GM18858 (cell line): ENCODE data around the gene MOCS3.

Source experiments
- ATAC-seq: cut with Tn5 transposase; IDR thresholded peaks from one replicate; pipeline ENCODE4 v1.9.1; 2021; ENCODE audit not compliant: unreplicated experiment

MOCS3 gene, protein sequence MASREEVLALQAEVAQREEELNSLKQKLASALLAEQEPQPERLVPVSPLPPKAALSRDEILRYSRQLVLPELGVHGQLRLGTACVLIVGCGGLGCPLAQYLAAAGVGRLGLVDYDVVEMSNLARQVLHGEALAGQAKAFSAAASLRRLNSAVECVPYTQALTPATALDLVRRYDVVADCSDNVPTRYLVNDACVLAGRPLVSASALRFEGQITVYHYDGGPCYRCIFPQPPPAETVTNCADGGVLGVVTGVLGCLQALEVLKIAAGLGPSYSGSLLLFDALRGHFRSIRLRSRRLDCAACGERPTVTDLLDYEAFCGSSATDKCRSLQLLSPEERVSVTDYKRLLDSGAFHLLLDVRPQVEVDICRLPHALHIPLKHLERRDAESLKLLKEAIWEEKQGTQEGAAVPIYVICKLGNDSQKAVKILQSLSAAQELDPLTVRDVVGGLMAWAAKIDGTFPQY

DNA sequence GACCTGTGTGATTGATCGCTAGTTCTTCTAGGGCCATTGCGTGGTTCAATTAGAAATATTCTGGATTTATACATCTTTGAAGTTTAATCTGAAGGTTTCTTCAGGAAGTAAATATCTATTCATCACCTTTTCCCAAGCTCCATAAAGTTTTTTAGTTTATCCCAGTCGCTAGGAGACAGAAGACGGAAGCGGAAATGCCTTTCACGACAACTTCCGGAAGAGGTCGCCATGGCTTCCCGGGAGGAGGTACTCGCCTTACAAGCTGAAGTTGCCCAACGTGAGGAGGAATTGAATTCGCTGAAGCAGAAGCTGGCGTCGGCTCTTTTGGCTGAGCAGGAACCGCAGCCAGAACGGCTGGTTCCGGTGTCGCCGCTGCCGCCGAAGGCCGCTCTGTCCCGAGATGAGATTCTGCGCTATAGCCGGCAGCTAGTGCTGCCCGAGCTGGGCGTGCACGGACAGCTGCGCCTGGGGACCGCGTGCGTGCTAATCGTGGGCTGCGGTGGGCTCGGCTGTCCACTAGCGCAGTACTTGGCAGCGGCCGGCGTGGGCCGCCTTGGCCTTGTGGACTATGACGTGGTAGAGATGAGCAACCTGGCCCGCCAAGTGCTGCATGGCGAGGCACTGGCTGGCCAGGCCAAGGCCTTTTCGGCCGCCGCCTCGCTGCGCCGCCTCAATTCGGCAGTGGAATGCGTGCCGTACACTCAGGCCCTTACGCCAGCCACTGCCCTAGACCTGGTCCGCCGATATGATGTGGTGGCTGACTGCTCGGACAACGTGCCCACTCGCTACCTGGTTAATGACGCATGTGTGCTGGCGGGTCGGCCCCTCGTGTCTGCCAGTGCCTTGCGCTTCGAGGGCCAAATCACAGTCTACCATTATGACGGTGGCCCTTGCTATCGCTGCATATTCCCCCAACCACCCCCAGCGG is at the start of gene MOCS3:
Gene MOCS3 (plus strand): TSS at position 204 of the 928 bp plus-strand sequence. CDS start 25 bp downstream, at position 229.
- peak; percentile 60 for ATAC-seq

DNA sequence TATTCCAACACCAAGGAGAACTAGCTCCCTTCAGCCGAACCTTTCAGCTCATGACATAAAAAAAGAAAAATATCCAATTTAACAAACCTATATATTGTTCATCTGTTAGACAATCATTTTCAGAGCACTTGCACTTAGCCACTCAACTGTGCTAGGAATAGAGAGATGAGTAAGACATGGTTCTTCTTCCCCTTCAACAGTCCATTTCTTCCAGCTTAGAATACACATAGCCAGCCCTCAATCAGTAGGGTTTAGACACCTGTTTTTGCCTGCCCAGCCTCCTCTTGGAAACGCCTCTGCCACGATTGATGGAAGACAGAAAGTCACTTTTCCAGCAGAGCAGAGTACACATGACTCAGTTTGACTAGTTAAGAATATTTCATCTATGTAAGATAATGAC is 49.2 kb upstream of the MOCS3 start:
- ATAC-seq = no peak

DNA sequence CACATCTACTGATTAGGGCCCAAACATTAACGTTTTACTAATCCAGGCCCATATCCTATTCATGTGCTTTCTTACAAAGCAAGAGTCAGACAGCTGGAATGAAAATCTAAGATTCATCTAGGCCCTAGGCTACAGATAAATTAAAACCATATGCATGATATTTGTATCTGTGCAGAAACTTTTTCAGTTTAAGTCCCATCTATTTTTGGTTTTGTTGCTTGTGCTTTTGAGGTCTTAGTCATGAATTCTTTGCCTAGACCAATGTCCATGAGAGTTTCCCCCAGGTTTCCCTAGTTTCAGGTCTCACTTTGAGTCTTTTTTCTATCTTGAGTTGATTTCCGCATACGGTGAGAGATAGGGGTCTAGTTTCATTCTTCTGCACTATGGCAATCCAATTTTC is 47.6 kb upstream of the MOCS3 start:
- no peak for ATAC-seq

DNA sequence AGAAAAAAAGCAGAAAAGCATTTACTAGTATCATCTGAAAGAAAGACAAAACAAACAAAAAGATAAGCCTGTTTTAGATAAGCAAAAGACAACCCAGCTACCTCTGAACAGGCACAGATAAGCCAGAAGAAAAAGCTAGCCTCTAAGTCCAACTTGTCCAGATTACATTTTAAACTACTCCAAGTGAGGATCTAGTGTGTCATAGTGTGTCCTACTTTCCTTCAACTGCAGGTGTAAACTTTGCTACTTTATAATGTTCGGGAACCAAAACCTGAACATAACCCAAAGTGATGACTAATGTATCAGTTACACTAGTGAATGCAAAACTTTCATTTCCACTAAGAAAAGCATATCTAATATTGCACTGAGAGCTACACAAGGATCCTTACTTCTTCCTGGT is 46.9 kb upstream of the MOCS3 start:
- ATAC-seq = no peak

DNA sequence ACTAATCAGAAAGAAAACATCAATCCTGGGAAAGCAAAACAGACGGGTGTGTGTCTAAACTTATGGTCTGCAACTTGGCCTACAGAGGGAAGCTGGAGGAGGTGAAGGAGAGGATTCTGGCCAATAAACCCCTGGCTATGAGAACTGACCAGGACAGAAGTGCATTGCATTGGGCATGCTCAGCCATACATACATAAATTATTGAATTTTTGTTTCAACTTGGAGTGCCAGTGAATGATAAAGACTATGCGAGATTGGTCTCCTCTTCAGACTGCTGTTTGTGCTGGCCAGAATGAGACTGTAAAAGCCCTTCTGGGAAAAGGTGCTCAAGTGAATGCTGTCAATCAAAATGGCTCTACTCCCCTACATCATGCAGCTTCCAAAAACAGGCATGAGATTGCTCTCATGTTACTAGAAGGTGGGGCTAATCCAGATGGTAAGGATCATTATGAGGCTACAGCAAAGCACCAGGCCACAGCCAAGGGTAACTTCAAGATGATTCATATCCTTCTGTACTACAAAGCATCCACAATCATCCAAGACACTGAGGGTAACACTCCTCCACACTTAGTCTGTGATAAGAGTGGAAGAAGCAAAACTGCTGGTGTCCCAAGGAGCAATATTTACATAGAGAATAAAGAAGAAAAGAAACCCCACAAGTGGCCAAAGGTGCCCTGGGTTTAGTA is 44.8 kb upstream of the MOCS3 start:
- ATAC-seq = no peak

- no peak for ATAC-seq
These were observed 43.2 kb upstream of the MOCS3 start for GRCh38 chr20:50915424-50915823.

DNA sequence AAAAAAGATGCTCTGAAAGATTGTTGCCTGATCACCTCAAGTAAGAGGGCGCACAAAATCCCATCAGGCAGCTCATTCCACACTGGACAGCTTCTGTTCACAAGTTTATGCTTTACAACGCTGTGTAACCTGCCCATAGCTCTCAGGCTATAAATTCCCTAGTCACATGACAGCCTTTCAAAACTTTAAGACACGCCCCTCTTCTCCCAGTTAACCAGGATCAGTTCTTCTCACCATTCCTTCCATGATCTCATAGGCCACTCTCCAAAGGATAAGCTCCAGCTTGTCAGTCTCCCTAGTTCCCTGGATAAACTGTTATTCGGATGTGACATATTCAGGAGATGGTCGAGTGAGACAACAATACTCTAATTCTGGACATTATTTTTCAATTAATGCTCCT is 42.4 kb upstream of the MOCS3 start:
- ATAC-seq = no peak

DNA sequence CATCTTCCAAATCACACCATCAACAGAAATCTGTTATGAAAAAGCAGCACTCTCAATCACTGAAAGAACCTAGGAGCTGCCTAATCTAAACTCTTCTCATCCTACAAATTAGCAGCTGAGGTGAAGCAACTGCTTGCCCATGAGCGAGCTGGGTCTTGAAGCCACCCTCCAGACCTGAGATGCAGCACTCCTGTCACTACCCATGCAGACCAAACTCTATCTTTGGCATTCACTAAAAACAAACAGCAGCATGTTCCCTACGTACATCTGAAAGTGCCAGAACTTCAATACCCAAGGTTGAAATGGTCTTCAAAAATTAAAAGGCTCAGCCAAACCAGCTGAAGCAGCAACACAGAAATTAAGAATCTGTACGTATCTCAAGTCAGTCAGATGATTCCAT is 41.7 kb upstream of the MOCS3 start:
- no peak for ATAC-seq

DNA sequence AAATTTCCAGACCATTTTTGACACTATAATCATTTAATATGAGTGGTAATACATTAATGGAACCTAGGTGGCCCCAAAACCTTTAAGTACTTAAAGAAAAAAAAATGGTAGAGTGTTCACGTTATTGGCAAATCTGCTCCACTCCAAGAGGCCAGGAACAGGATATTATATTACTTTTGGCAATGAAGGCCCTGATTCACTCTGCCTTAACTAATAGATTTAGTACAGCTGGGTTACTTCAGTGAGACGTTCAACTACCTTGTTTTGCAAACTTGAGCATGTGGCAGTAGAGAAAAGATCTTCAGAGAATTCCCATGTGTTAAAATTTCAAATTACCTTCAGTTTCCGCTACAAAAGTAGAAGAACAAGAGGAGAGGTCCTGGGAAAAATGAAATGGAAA is 40.2 kb upstream of the MOCS3 start:
- ATAC-seq = no peak

DNA sequence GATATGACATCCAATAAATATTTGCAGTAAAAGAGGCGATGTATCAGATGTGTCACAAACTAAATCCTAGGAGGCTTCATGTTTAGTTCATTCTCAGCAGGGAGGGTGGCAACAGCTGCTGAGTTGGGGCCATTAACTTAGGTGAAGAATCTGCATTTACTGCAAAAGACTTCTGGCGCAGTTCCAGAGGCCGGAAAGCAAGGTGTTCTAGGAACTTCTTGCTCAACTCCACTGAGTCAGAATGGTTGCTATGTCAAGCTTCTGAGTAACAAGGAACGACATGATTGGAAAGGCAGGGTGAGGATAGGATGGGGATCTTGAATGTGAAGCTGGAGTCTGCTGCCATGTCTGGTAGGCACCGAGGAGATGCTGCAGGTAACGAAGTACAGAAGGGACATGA is 39.1 kb upstream of the MOCS3 start:
- no peak for ATAC-seq

DNA sequence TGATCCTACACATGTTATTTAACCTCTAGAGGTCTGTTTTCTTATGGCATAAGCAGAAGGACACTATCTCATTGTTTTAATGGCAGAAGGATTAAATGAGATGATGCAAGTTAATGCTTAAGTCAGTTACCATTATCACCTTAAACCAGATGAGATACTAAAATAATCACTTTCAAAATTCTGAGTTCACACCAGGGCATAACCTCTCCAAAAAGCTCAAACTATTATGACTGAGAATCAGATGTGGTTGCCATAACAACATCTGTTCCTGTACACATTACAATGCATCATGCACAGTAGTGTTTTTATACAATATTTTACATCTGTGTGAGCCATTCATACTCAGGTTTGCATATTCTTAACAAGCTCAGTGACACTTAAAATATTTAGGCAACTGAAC is 37.6 kb upstream of the MOCS3 start:
- ATAC-seq = no peak

DNA sequence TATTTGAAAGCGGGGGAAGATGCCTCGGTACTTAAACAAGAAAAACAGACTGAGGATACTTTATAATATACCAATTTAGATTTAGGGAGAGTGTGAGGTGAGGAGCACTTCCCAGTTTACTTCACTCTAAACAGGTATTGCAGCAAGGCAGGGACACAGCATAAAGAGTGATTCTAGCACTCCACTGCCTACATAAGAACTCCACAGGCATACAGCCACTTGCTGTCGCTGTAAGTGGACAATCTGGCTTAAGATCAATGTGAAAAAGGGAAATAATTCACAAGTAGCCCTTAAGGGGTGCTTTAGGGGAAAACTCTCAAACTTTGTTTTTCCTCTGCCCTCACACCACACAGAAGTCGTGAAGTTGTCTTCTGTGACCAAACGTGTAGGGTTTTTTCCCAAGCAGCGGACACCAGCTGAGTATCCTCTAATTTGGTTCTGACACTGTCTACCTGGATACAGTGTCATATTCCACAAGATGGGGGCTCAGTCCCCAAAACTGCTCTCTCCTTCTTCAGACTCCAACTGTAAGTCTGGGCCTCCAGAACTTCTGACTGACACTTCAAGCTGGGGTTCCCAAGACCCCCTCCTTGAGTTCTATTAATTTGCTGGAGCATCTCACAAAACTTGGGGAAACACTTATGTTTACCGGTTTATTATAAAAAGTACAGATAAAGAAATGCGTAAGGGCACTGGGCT is 36.7 kb upstream of the MOCS3 start:
- ATAC-seq = no peak

- no peak for ATAC-seq
These were observed 34.2 kb upstream of the MOCS3 start for GRCh38 chr20:50924261-50924920.

DNA sequence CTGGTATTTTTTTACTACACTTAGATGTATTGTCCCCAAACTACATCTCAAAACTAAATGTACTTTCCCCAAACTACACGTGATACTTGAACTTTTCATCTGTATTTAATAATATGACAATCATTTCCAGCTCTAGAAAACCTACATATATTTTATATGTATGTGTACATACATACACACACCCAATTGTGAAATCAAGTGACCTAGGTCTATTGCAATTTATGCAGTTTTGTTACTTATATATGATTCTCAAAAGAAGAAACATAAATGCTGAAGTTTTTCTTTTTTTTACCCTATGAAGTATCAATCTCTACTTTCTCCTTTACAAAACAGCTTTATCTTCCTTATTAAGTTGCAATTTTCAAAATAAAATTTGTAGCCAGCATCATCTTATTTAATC is 32.1 kb upstream of the MOCS3 start:
- no peak for ATAC-seq

- no peak for ATAC-seq
These were observed 30.1 kb upstream of the MOCS3 start for GRCh38 chr20:50928469-50928868.

DNA sequence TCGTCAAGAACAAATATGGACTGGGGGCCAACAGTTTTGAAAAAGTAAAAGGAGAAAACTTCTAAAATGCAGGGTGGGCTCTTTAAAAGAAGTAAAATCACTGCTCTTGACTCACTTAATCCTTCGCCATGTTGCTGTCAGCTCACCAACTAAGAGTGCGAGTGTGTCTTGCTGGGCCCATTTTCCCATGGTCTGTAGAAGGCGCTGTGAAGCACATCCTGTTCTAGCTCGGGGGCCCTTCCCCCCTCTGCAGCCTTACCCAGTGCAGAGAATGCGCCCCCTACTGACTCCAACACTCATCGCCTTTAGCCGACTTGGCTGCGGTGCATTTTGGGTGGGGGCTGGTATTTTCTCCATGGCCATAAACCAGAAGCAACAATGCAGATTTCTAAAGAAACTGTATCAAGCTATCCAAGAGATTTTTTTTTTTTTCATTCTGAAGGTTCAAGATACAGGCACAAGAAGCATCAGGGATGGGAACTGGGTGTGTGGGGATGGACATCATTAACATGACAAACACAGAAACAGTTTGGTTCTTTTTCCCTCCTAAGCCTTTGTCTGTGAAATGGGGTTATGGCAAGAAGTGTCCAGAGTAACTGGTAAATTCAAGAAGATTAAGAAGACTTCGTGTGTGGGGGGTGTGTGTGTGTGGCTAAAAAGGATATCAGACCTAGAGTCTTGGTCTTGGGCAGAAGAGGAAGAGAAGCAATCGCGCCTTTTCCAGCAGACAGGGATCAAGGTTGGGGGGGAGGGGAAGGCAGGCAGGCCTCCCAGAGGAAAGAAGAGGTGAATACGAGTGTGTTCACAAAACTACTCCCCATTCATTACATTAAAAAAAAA is 29.1 kb upstream of the MOCS3 start:
- peak; percentile 55 for ATAC-seq

DNA sequence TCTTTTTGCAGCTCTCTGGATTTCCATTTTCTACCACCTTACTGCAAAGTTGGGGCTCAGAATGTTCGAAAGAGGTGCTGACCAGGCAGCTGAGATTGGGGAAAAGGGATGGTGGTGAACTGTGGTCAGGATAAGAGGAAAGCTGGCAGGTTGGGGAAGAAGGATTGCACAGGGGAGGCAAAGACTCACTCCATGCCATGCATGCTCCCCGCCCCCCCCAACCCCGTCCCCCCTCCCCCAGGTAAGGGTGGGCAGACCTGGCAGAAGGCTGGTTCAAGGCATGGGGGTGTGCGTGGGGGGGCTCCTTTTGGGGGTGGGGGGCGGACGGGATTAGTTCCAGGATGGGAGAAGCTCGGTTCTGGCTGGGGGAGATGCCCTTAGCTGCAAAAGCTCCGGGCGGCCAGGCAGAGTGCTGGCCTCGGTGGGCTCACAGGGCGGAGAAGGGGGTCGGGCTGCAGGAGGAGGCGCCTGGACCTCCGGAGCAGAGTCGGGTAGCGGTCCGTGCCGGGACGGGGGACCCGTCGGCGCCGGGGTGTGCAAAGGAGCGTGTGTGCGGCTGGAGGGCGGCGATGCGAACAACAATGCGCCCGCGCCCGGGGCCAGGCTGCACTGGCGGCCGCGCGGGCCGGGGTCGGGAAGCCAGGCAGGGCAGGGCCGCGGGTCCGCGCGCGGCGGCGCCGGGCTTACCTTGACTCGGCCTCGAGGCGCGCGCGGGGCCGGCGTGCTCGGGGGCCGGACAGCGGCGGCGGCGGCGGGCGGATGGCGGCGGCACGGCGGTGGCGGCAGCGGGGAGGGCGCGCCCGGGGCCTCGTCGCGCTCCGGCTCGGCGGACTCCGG is 28.3 kb upstream of the MOCS3 start:
- no peak for ATAC-seq

GRCh38 chr20:50930976-50931305 is 27.7 kb upstream of the MOCS3 start:
- no peak for ATAC-seq
